ENCODE data around the gene PACS2. TPM values are rescaled to one million over a fixed set of nuclear protein-coding genes. Genes with fewer than 3 reads are reported as not detected.

Gene PACS2
- total RNA-seq, 1 experiment from 2014 or later: 62.0 TPM

DNA sequence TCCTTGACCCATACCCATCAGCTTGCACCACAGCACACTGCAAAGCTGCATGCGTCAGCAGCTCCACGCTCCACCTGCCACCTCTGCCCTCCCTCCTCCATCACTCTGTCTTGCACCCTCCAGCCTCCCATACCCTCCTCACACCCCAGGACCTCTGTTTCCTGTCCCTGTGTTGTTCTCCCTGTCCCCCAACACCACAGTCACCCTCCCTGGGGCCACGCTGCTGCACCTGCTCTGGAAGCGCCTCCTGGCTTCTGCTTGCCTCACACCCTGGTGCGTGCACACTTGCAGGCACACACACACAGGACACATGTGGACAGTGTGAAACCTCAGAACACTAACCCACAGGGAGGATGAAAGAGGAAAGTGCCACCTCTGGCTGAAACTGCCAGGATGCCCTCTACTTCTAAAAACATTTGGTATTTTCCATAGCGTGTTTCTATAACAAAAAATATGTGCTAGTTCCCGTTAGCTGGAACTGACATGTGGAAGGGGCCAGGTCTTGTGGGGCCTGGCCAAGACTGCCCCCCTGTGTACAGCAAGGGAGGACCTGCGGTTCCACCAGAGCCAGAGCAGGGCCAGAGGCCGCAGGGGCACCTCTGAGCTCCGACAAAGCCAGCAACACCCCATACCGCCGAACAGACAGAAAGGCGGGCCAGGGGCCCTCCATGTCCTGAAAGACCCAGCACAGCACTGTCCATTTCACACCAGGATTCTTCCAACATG, 23.8 kb upstream of the PACS2 start:
- no peaks in the 10 kb centered on the region for H3K4me1 ChIP-seq (ENCODE audit: insufficient read depth, low read length)
- peaks cover 69% of the 10 kb centered on the region for H3K79me2 ChIP-seq (ENCODE audit: low read length)
- no TSS peak for BruUV-seq (replicated peaks)
- H3K4me2 ChIP-seq (ENCODE audit: low read length): no peak overlapping the region
- no peak overlapping the region for H3K4me3 ChIP-seq (ENCODE audit: low read length)
- no peak overlapping the region for H3K27ac ChIP-seq (ENCODE audit: low read length)
- H3K9me3 ChIP-seq (ENCODE audit: low read length): no peaks in the 10 kb centered on the region
- ChIA-PET POLR2A (ENCODE audit: unreplicated experiment) (no interaction called here), CTCF (interaction anchor here (1.1 kb wide), 1 partner anchor 43 kb away, joined by 5 read pairs; the partner anchor contains the start of gene BTBD6)
- no peaks in the 10 kb centered on the region for H3K27me3 ChIP-seq (ENCODE audit: low read length)
- intact Hi-C loops (cut with micrococcal nuclease): no loop called here
- no peak; the same call in 1 of the 2 replicates for ATAC-seq
- H3F3A ChIP-seq (ENCODE audit: low read length, unreplicated experiment): no peaks in the 10 kb centered on the region
- no peak for TF ChIP-seq EZH2phosphoT487 (IDR thresholded peaks at IDR 0.05; ENCODE audit: borderline replicate concordance, low read length)
- no peak for TF ChIP-seq EZH2 (IDR thresholded peaks at IDR 0.05; ENCODE audit: low read length, unreplicated experiment)
- TF ChIP-seq CTCF (conservative IDR thresholded peaks at IDR 0.05; ENCODE audit: low read depth, low read length): no peak; the same call in 1 of the 2 replicates
- H3K9me2 ChIP-seq (replicated peaks; ENCODE audit: low read length): no peaks in the 10 kb centered on the region
- no peaks in the 10 kb centered on the region for H3K36me3 ChIP-seq (ENCODE audit: low read depth, low read length)
- 0 out of 2 replicates have a peak, but pooled peaks cover 5% of the 10 kb centered on the region for H4K20me1 ChIP-seq (ENCODE audit: low read length)
- no peak overlapping the region for H2AFZ ChIP-seq (ENCODE audit: low read length)
- no peak for DNase-seq
- H3K9ac ChIP-seq (ENCODE audit: low read length): no peak overlapping the region

- no peaks in the 10 kb centered on the region for H3K9me3 ChIP-seq (ENCODE audit: low read length)
- H4K20me1 ChIP-seq (ENCODE audit: low read length): 0 out of 2 replicates have a peak, but pooled peaks cover 5% of the 10 kb centered on the region
- ATAC-seq: no peak
These were observed 21.5 kb upstream of the PACS2 start for GRCh38 chr14:105292826-105293711.

More at GRCh38 chr14:105292826-105293711, 21.5 kb upstream of the PACS2 start:
- H3F3A ChIP-seq (ENCODE audit: low read length, unreplicated experiment): no peaks in the 10 kb centered on the region
- no peak overlapping the region for H3K27ac ChIP-seq (ENCODE audit: low read length)
- no peak overlapping the region for H2AFZ ChIP-seq (ENCODE audit: low read length)
- peaks cover 82% of the 10 kb centered on the region for H3K79me2 ChIP-seq (ENCODE audit: low read length)
- H3K4me3 ChIP-seq (ENCODE audit: low read length): no peak overlapping the region
- ChIA-PET POLR2A (ENCODE audit: unreplicated experiment) (no interaction called here), CTCF (no interaction called here)
- no peak for DNase-seq
- BruUV-seq (replicated peaks): no TSS peak
- H3K36me3 ChIP-seq (ENCODE audit: low read depth, low read length): no peaks in the 10 kb centered on the region
- H3K9ac ChIP-seq (ENCODE audit: low read length): no peak overlapping the region
- TF ChIP-seq CTCF (conservative IDR thresholded peaks at IDR 0.05; ENCODE audit: low read depth, low read length) (no peak), EZH2 (IDR thresholded peaks at IDR 0.05; ENCODE audit: low read length, unreplicated experiment) (no peak), EZH2phosphoT487 (IDR thresholded peaks at IDR 0.05; ENCODE audit: borderline replicate concordance, low read length) (no peak)
- H3K9me2 ChIP-seq (replicated peaks; ENCODE audit: low read length): no peaks in the 10 kb centered on the region
- H3K4me2 ChIP-seq (ENCODE audit: low read length): no peak overlapping the region
- H3K27me3 ChIP-seq (ENCODE audit: low read length): no peaks in the 10 kb centered on the region
- no peaks in the 10 kb centered on the region for H3K4me1 ChIP-seq (ENCODE audit: insufficient read depth, low read length)
- intact Hi-C loops (cut with micrococcal nuclease): no loop called here
